PFSK-1 (cell line): ENCODE measurements around the gene ZNF709. TPM values are rescaled to one million over a fixed set of nuclear protein-coding genes. Genes with fewer than 3 reads are reported as not detected.
A peak's percentile ranks its signal among the peaks of the same experiment; 100 is the strongest.

ENCODE experiments used
- FOXP2 ChIP-seq: optimal IDR thresholded peaks from 2 replicates; pipeline ENCODE3; 2011; ENCODE audit warnings: borderline replicate concordance, control low read depth, inconsistent platforms; ENCODE audit not compliant: insufficient read depth; ENCODE audit errors: extremely low read length, extremely low read depth
- POLR2AphosphoS5 ChIP-seq: IDR thresholded peaks from 2 replicates; pipeline ENCODE4 v1.6.1; 2012; ENCODE audit warnings: low read depth, mild to moderate bottlenecking, control low read depth, low read length, moderate library complexity
- REST ChIP-seq, 2 experiments: IDR thresholded peaks; 2 replicates each; pipeline versions ENCODE4 v1.6.1 to v1.8.0; 2011 to 2012; ENCODE audit warnings: low read depth in 2 of 2, low read length in 2 of 2, control low read depth in 1 of 2, inconsistent platforms in 1 of 2, mild to moderate bottlenecking in 1 of 2, moderate library complexity in 1 of 2; ENCODE audit not compliant: insufficient read depth in 1 of 2
- SIN3A ChIP-seq: IDR thresholded peaks from 2 replicates; pipeline ENCODE4 v1.6.1; 2012; ENCODE audit warnings: mild to moderate bottlenecking, low read length, moderate library complexity, borderline replicate concordance; ENCODE audit not compliant: insufficient read depth
- TAF1 ChIP-seq: IDR thresholded peaks from 2 replicates; pipeline ENCODE4 v1.6.1; 2012; ENCODE audit warnings: low read length, control low read depth, borderline replicate concordance; ENCODE audit not compliant: insufficient read depth
- polyA plus RNA-seq: library from polyadenylated mRNA; unstranded; fragments of >200 nt; gene quantifications from one replicate; pipeline ENCODE4 v1.2.1, GENCODE V29; 2012; ENCODE audit warnings: low read depth, missing spikeins; ENCODE audit not compliant: insufficient read length

The ZNF709 gene
- 0.19 TPM for polyA plus RNA-seq

- TF ChIP-seq TAF1, result no peak
- no peak for TF ChIP-seq SIN3A
- TF ChIP-seq POLR2AphosphoS5, result peak; percentile 30; the same call in 1 of the 2 replicates
These were observed at the start of gene ZNF709 for GRCh38 chr19:12484371-12485051. Gene ZNF709 (minus strand): TSS chr19:12484816. CDS start chr19:12484657, 159 bp downstream.

- no peak for TF ChIP-seq FOXP2
- TF ChIP-seq SIN3A, result no peak
- no peak for TF ChIP-seq REST (IDR thresholded peaks at IDR 0.05; ENCODE audit: insufficient read depth in 1 of 2, low read depth in 2 of 2, low read length in 2 of 2)
- TF ChIP-seq TAF1, result no peak
- TF ChIP-seq POLR2AphosphoS5, result no peak
These were observed 42.6 kb upstream of the ZNF709 start for GRCh38 chr19:12527034-12527836.

- TF ChIP-seq POLR2AphosphoS5 (no peak), REST (IDR thresholded peaks at IDR 0.05; ENCODE audit: insufficient read depth in 1 of 2, low read depth in 2 of 2, low read length in 2 of 2) (no peak), TAF1 (no peak), SIN3A (no peak), FOXP2 (no peak)
These were observed 41.9 kb upstream of the ZNF709 start for GRCh38 chr19:12526542-12526941.

GRCh38 chr19:12521996-12522395 is 37.4 kb upstream of the ZNF709 start:
- TF ChIP-seq FOXP2, result no peak
- no peak for TF ChIP-seq REST (IDR thresholded peaks at IDR 0.05; ENCODE audit: insufficient read depth in 1 of 2, low read depth in 2 of 2, low read length in 2 of 2)
- no peak for TF ChIP-seq POLR2AphosphoS5
- no peak for TF ChIP-seq TAF1
- TF ChIP-seq SIN3A, result no peak

GRCh38 chr19:12513531-12514061 is 29.0 kb upstream of the ZNF709 start:
- no peak for TF ChIP-seq FOXP2
- TF ChIP-seq TAF1, result no peak
- no peak for TF ChIP-seq REST (IDR thresholded peaks at IDR 0.05; ENCODE audit: insufficient read depth in 1 of 2, low read depth in 2 of 2, low read length in 2 of 2)
- no peak for TF ChIP-seq SIN3A
- no peak for TF ChIP-seq POLR2AphosphoS5
